Endothelial cell of umbilical vein (primary cell): Measurements from ENCODE around the gene ITIH4.

ENCODE experiments used
- CTCF ChIP-seq, 2 donors: IDR thresholded peaks; 1 replicate in 1 of 2; 2 replicates in 1 of 2; pipeline ENCODE4 v1.5.1; 2011; ENCODE audit warnings: low read length in 2 of 2, mild to moderate bottlenecking in 2 of 2, moderate library complexity in 2 of 2, control low read depth in 1 of 2, inconsistent platforms in 1 of 2, low read depth in 1 of 2; ENCODE audit not compliant: insufficient read depth in 1 of 2; ENCODE audit errors: extremely low read depth in 1 of 2
- EZH2 ChIP-seq: IDR thresholded peaks from 2 replicates; pipeline ENCODE4 v1.6.1; 2012; ENCODE audit warnings: borderline replicate concordance, low read depth, mild to moderate bottlenecking, moderate library complexity, low read length, inconsistent platforms; ENCODE audit not compliant: severe bottlenecking
- POLR2A ChIP-seq: IDR thresholded peaks from 2 replicates; pipeline ENCODE4 v1.6.1; 2012; ENCODE audit warnings: low read depth, mild to moderate bottlenecking, control low read depth, low read length
- POLR2AphosphoS5 ChIP-seq: IDR thresholded peaks from 2 replicates; pipeline ENCODE4 v1.6.1; 2012; ENCODE audit warnings: low read depth, mild to moderate bottlenecking, control low read depth, low read length, moderate library complexity; ENCODE audit not compliant: insufficient read depth

GRCh38 chr3:52801839-52802238 is 28.6 kb downstream of the ITIH4 start:
- no peak for TF ChIP-seq CTCF (IDR thresholded peaks at IDR 0.05; ENCODE audit: extremely low read depth in 1 of 2, insufficient read depth in 1 of 2, low read depth in 1 of 2, low read length in 2 of 2)
- no peak for TF ChIP-seq POLR2AphosphoS5
- TF ChIP-seq POLR2A: no peak
- no peak for TF ChIP-seq EZH2
